ENCODE measurements around the gene RNF220. TPM values are rescaled to one million over a fixed set of nuclear protein-coding genes. Genes with fewer than 3 reads are reported as not detected.
"Not testable (repeated sequence)": the region's sequence is repeated elsewhere in the genome, so short reads cannot be mapped to it uniquely, and the experiment has no call there.

The RNF220 gene
- total RNA-seq, 2 donors from 2014 or later = 121 to 125 TPM

- Histone ChIP-seq H3K4me3 (no peak overlapping the region), H3K36me3 (no peaks in the 10 kb centered on the region), H3K9me3 (no peaks in the 10 kb centered on the region), H3K27me3 (replicated peaks; ENCODE audit: insufficient read depth) (no peaks in the 10 kb centered on the region), H3K4me1 (ENCODE audit: control insufficient read depth in 1 of 2, low read depth in 2 of 2) (no peaks in the 10 kb centered on the region), H3K27ac (no peak overlapping the region)
- DNase-seq (ENCODE audit: low spot score) (no peak), ATAC-seq (ENCODE audit: insufficient number of reproducible peaks, low FRiP score, low read depth) (no peak)
- no peak for TF ChIP-seq CTCF (IDR thresholded peaks at IDR 0.05)
Observed at GRCh38 chr1:44696789-44697345, 291.8 kb downstream of the RNF220 start.

- H3K27ac ChIP-seq = no peak overlapping the region
- no peak for DNase-seq (ENCODE audit: low spot score)
- H3K4me1 ChIP-seq (ENCODE audit: control insufficient read depth in 1 of 2, low read depth in 2 of 2) = no peaks in the 10 kb centered on the region
- ATAC-seq (ENCODE audit: insufficient number of reproducible peaks, low FRiP score, low read depth) = no peak
- no peaks in the 10 kb centered on the region for H3K9me3 ChIP-seq
- no peak overlapping the region for H3K4me3 ChIP-seq
- no peaks in the 10 kb centered on the region for H3K36me3 ChIP-seq
- H3K27me3 ChIP-seq (replicated peaks; ENCODE audit: insufficient read depth) = no peaks in the 10 kb centered on the region
- no peak for TF ChIP-seq CTCF (IDR thresholded peaks at IDR 0.05)
Observed at GRCh38 chr1:44698138-44698537, 293.1 kb downstream of the RNF220 start.

DNA sequence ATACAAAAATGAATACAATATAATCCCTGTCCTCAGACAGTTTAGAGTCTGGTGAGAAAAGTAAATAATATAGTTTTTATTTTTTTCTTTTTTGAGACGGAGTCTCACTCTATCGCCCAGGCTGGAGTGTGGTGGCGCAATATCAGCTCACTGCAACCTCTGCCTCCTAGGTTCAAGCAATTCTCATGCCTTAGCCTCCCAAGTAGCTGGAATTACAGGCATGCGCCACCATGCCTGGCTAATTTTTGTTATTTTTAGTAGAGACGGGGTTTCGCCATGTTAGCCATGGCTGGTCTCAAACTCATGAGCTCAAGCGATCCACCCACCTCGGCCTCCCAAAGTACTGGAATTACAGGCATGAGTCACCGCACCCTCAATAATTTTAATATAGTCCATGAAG is 294.3 kb downstream of the RNF220 start:
- H3K9me3 ChIP-seq; DNase-seq (ENCODE audit: low spot score); H3K4me3 ChIP-seq; H3K27me3 ChIP-seq (replicated peaks; ENCODE audit: insufficient read depth); H3K36me3 ChIP-seq; H3K4me1 ChIP-seq (ENCODE audit: control insufficient read depth in 1 of 2, low read depth in 2 of 2); H3K27ac ChIP-seq; ATAC-seq (ENCODE audit: insufficient number of reproducible peaks, low FRiP score, low read depth): not testable (repeated sequence)

DNA sequence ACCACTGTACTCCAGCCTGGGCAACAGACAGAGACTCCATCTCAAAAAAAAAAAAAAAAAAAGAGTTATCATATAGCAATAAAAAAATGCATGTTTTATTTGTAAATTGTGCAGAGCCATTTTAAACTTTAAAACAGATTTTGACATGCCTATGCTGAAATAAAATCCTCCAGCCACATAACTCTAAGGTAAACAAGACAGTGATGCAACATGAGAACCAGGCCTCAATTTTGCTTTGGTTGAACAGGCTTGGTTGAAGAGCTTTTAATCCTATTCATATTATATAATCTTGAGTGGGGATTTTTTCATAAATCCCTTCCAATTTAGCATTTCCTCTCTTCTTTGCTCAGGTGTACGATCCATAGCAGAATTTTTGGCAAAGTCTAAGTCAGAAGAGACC is 295.5 kb downstream of the RNF220 start:
- ATAC-seq (ENCODE audit: insufficient number of reproducible peaks, low FRiP score, low read depth) = no peak
- no peak for TF ChIP-seq CTCF (IDR thresholded peaks at IDR 0.05)
- Histone ChIP-seq H3K36me3 (no peaks in the 10 kb centered on the region), H3K27me3 (replicated peaks; ENCODE audit: insufficient read depth) (no peaks in the 10 kb centered on the region), H3K4me1 (ENCODE audit: control insufficient read depth in 1 of 2, low read depth in 2 of 2) (no peaks in the 10 kb centered on the region), H3K4me3 (no peak overlapping the region), H3K9me3 (no peaks in the 10 kb centered on the region), H3K27ac (no peak overlapping the region)
- no peak for DNase-seq (ENCODE audit: low spot score)

DNA sequence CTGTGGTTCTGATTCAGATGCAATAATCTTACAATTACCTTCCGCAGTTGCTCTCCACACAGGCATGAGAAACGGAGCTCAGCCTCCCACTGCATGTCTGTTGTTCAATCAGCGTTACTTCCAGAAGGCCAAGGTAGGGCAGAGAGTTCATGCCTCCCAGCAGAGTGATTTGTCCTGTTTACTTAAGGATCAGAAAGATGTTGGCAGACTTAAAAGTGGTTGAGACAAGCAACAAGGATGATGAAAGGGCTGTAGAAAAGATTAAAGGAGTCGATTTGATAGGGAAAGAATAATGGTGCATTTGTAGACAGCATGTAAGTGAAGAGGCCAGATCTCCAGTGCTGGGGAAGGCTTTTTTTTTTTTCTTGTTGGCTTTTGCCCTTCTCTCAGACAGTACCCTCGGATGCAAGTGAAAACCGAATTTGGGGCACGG is 296.1 kb downstream of the RNF220 start:
- Histone ChIP-seq H3K36me3 (no peaks in the 10 kb centered on the region), H3K4me1 (ENCODE audit: control insufficient read depth in 1 of 2, low read depth in 2 of 2) (no peaks in the 10 kb centered on the region), H3K27me3 (replicated peaks; ENCODE audit: insufficient read depth) (no peaks in the 10 kb centered on the region), H3K4me3 (no peak overlapping the region), H3K27ac (no peak overlapping the region), H3K9me3 (no peaks in the 10 kb centered on the region)
- DNase-seq (ENCODE audit: low spot score) (no peak), ATAC-seq (ENCODE audit: insufficient number of reproducible peaks, low FRiP score, low read depth) (no peak)
- no peak for TF ChIP-seq CTCF (IDR thresholded peaks at IDR 0.05)

Other genes starting within 250 kb of the RNF220 start
- gene DMAP1, start 191.8 kb upstream of the RNF220 start, total RNA-seq = 10 to 100 TPM; 40.2 to 68.0 TPM
- 10 to 100 TPM; 41.5 to 96.3 TPM for gene ERI3, start 50.0 kb upstream of the RNF220 start, total RNA-seq

All from thoracic aorta (tissue), 2 donors.